Adrenal gland (tissue), 12 donors: ENCODE results near the gene FBXW10B. TPM values are rescaled to one million over a fixed set of nuclear protein-coding genes. Genes with fewer than 3 reads are reported as not detected.

ENCODE experiments used
- DNase-seq, 7 donors: peaks; one replicate each; pipeline ENCODE4 v3.0.0-alpha.2; 2019 to 2020
- H3K27ac ChIP-seq, 5 donors: fragments of 200-600 bp; sonication (generic) in 4 of 5; 1 replicate in 3 of 5; 2 replicates in 2 of 5; pipeline versions ENCODE4 v1.5.1 to v1.8.0; 2016 to 2020; ENCODE audit warnings: mild to moderate bottlenecking in 1 of 5
- H3K27me3 ChIP-seq: fragments of 200-600 bp; 2 replicates; pipeline ENCODE4 v1.8.0; 2021
- H3K36me3 ChIP-seq, 2 donors: fragments of 200-600 bp; replicated peaks in 1 of 2; 1 replicate in 1 of 2; 2 replicates in 1 of 2; pipeline versions ENCODE4 v1.5.1 to v1.8.0; 2018 to 2022
- H3K4me1 ChIP-seq, 2 donors: fragments of 200-600 bp; replicated peaks in 1 of 2; 1 replicate in 1 of 2; 2 replicates in 1 of 2; pipeline versions ENCODE4 v1.5.1 to v1.8.0; 2018 to 2021
- H3K4me3 ChIP-seq, 4 donors: fragments of 200-600 bp; sonication (generic) in 3 of 4; one replicate each; pipeline ENCODE4 v1.5.1; 2016 to 2018
- H3K9me3 ChIP-seq, 3 donors: fragments of 200-600 bp; sonication (generic) in 1 of 3; replicated peaks in 1 of 3; 1 replicate in 2 of 3; 2 replicates in 1 of 3; pipeline versions ENCODE4 v1.5.1 to v1.8.0; 2016 to 2021
- POLR2A ChIP-seq, 2 donors: fragments of 450-650 bp; IDR thresholded peaks; one replicate each; pipeline ENCODE4 v1.6.1; 2017; ENCODE audit warnings: antibody characterized with exemption in 2 of 2, mild to moderate bottlenecking in 2 of 2, moderate library complexity in 1 of 2
- WGBS, 4 donors: extraction: QIAGEN DNeasy Blood & Tissue Kit in 2 of 4; methylation state at CpG; one replicate each; pipeline versions ENCODE4 v1.1.5 to v1.1.7; 2013 to 2017; 5-methylcytosine and 5-hydroxymethylcytosine counted together
- intact Hi-C, 2 donors: fragments of 100-400 bp; cut with DNase I; formaldehyde crosslinking; loops; one replicate each; pipeline versions ENCODE4 v1.14.1 to v1.15.0; 2022 to 2023
- polyA plus RNA-seq, 3 donors: library from polyadenylated mRNA; stranded (reverse); fragments of 200-250 nt in 2 of 3; fragments of 350-450 nt in 1 of 3; fragmentation: Illumina TruSeq in 1 of 3; extraction: RNeasy Lipid Tissue Mini Kit (QIAGEN cat#74804) in 1 of 3; gene quantifications; one replicate each; pipeline ENCODE4 v1.2.3, GENCODE V29; 2013 to 2014
- total RNA-seq, 9 donors: library from RNA; depleted of rRNA in 4 of 9; stranded (reverse); fragments of >200 nt in 4 of 9; fragments of 120-200 nt in 1 of 9; fragmentation: NEBNext Ultra II Directional in 1 of 9; extraction: Animal tissue kit (Norgen Biotek cat#: 25700) in 1 of 9; gene quantifications; one replicate each; pipeline versions ENCODE4 v1.1.0 to v1.2.4, GENCODE V29; 2013 to 2023
- TF ChIP-seq, protein P1 (sequence below), 6 experiments: fragments of 450-650 bp in 4 of 6; fragments of 200-600 bp in 2 of 6; sonication (generic) in 1 of 6; IDR thresholded peaks; 1 replicate in 5 of 6; 2 replicates in 1 of 6; pipeline versions ENCODE4 v1.5.1 to v1.8.0; 2016 to 2021; ENCODE audit warnings: antibody characterized with exemption in 6 of 6, mild to moderate bottlenecking in 2 of 6, moderate library complexity in 1 of 6
- donor health status: healthy with polysubstance abuse.
- donor health status: Bipolar disorder and iron deficiency.
- donor health status: DM: yes; HTN: yes; CAD: no.
- donor health status: DM: no; HTN: no; CAD: no.
- donor health status: DM: no; HTN: no; CAD: no.
- donor health status: DM: yes; HTN: yes; CAD: no.

The FBXW10B gene
- total and polyA plus RNA-seq, 12 donors = 0.18 to 12.2 (median 2.3) TPM

DNA sequence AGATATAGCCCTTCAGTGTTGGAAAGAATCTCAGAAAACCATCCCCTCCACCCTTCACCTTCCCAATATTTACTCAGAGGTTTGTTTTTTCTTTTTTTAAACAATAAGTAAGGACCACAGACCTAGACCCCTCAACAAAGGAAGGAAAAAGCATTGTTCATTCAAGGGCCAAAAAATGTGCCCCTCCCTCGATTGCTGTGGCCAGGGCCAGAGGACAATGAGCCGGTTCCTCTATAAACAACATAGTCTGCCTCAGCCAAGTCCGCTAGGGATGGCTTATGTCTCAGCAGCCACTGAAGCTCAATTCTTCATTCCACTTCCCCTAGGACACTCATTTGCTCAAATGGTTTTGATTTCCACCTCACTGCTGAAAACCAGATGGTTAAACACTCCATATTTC is 40.6 kb upstream of the FBXW10B start:
- Histone ChIP-seq H3K27me3 (no peaks in the 10 kb centered on the region), H3K4me3 (no peak overlapping the region), H3K27ac (no peak overlapping the region), H3K36me3 (no peaks in the 10 kb centered on the region), H3K9me3 (no peaks in the 10 kb centered on the region), H3K4me1 (peaks cover under 1 to 5% of the 10 kb centered on the region in 2 donors)
- TF ChIP-seq POLR2A (IDR thresholded peaks at IDR 0.05) = no peak
- TF ChIP-seq, protein P1, sequence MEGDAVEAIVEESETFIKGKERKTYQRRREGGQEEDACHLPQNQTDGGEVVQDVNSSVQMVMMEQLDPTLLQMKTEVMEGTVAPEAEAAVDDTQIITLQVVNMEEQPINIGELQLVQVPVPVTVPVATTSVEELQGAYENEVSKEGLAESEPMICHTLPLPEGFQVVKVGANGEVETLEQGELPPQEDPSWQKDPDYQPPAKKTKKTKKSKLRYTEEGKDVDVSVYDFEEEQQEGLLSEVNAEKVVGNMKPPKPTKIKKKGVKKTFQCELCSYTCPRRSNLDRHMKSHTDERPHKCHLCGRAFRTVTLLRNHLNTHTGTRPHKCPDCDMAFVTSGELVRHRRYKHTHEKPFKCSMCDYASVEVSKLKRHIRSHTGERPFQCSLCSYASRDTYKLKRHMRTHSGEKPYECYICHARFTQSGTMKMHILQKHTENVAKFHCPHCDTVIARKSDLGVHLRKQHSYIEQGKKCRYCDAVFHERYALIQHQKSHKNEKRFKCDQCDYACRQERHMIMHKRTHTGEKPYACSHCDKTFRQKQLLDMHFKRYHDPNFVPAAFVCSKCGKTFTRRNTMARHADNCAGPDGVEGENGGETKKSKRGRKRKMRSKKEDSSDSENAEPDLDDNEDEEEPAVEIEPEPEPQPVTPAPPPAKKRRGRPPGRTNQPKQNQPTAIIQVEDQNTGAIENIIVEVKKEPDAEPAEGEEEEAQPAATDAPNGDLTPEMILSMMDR (IDR thresholded peaks at IDR 0.05) = no peak
- intact Hi-C loops = no loop called here
- DNase-seq = no peak
- 80 to 89% (median 85%) methylated on average over 3 of the region's 3 CpGs for WGBS, 4 donors

DNA sequence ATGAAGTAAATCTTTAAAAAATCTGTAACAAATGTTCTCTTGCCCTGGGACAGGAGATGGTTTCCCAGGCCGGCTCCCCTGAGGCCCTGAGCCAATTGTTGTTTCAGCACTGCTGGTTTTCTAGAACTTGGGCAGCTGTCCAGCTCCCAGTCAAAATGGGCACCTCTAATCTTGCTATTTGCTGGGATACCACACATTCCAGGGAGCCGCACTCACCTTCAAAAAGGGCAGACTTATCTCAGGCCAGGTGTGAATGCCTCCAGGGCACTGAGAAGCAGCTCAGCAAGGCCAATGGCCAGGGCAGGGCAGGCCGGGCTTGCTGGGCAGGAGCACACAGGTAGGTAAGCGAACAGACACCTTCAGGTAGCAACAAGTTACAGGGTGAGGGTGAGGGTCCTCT is 40.2 kb upstream of the FBXW10B start:
- TF ChIP-seq, protein P1 (IDR thresholded peaks at IDR 0.05) = no peak
- no peak for TF ChIP-seq POLR2A (IDR thresholded peaks at IDR 0.05)
- Histone ChIP-seq H3K27ac (no peak overlapping the region), H3K4me3 (no peak overlapping the region), H3K36me3 (no peaks in the 10 kb centered on the region), H3K9me3 (no peaks in the 10 kb centered on the region), H3K4me1 (peaks cover 4 to 8% of the 10 kb centered on the region in 2 donors), H3K27me3 (no peaks in the 10 kb centered on the region)
- WGBS, 4 donors = 71 to 79% (median 75%) methylated on average over 3 to 4 of the region's 4 CpGs
- DNase-seq = peak in 5 of 7 donors; percentile 54 to 73 (median 65)
- intact Hi-C loops = no loop called here

DNA sequence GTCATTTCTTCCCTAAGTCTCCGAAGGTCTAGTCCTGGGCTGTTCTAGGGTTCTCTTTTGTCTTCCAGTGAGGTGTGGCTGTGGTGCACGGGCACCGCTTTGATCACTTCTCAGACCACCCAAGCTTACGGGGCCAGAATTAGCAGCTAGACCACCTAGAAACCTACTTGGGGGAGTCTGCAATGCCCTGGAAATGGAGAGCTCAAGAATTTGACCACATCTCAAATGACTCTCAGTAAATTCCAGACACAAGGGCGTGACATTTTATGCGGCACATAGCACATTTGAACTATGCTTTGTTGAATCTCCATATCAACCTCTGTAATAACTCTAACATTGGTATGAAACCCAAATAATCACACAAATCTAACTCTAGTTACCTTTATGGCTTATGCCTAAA is 39.7 kb upstream of the FBXW10B start:
- no peak overlapping the region for H3K27ac ChIP-seq
- no peak overlapping the region for H3K4me3 ChIP-seq
- no peaks in the 10 kb centered on the region for H3K27me3 ChIP-seq
- no peak for DNase-seq
- intact Hi-C loops = no loop called here
- peaks cover 9 to 11% of the 10 kb centered on the region in 2 donors for H3K4me1 ChIP-seq
- no peaks in the 10 kb centered on the region for H3K9me3 ChIP-seq
- WGBS, 4 donors = 96 to 98% (median 97%) methylated on average over 6 of the region's 6 CpGs
- no peaks in the 10 kb centered on the region for H3K36me3 ChIP-seq
- TF ChIP-seq, protein P1 (IDR thresholded peaks at IDR 0.05) = no peak
- TF ChIP-seq POLR2A (IDR thresholded peaks at IDR 0.05) = no peak

DNA sequence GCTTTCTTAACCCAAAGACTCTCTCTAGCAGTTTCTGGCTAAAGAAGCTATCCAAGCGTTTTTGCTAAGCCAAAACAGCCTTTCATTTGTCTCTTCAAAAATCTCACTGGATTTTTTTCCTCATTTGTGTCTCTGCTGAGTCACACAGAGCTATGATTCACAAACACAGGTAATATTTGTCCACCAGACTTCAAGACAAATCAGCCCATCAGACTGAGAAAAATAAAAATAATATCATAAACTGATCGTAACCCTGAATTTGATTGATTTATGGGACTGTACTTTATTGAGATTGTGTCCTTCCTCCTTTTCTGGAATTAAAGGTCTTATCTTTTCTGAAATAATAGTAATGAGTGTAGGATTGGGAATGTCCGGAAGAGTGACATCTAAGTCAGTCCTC is 38.8 kb upstream of the FBXW10B start:
- TF ChIP-seq, protein P1 (IDR thresholded peaks at IDR 0.05) = no peak
- no peak for TF ChIP-seq POLR2A (IDR thresholded peaks at IDR 0.05)
- intact Hi-C loops = no loop called here
- WGBS, 4 donors = 63 to 67% (median 65%) methylated on average over 3 of the region's 3 CpGs

More for the DNA sequence above, 38.8 kb upstream of the FBXW10B start:
- H3K27ac ChIP-seq = no peak overlapping the region
- peaks cover 12 to 20% of the 10 kb centered on the region in 2 donors for H3K4me1 ChIP-seq
- H3K36me3 ChIP-seq = no peaks in the 10 kb centered on the region
- DNase-seq = no peak
- H3K4me3 ChIP-seq = no peak overlapping the region
- H3K27me3 ChIP-seq = no peaks in the 10 kb centered on the region
- H3K9me3 ChIP-seq = no peaks in the 10 kb centered on the region
